HCT116 (cell line): ENCODE results near the gene EMX1. TPM values are rescaled to one million over a fixed set of nuclear protein-coding genes. Genes with fewer than 3 reads are reported as not detected.

Experiments used
- ATAC-seq: fragments of 200-7000 bp; cut with Tn5 transposase; 2 replicates; pipeline ENCODE4 v1.9.1; 2020; ENCODE audit warnings: mild to moderate bottlenecking, moderate library complexity
- BruUV-seq: library from RNA; stranded (reverse); fragments of 400-500 nt; replicated peaks from 2 replicates; lab custom pipeline; 2021; lab: Mats Ljungman, UMichigan
- CTCF ChIA-PET: fragments of 300-600 bp; sonication (Branson Sonifier 250); formaldehyde crosslinking; loops from one replicate; lab custom pipeline; 2021; ENCODE audit warnings: antibody characterized with exemption; lab: Charles Lee
- POLR2A ChIA-PET: fragments of 300-600, 350-600 bp; sonication (Branson Sonifier 250); formaldehyde crosslinking; loops from one replicate; lab custom pipeline; 2021; ENCODE audit warnings: antibody characterized with exemption; lab: Charles Lee
- RAD21 ChIA-PET, 2 experiments: fragments of 300-600 bp; sonication (Branson Sonifier 250); formaldehyde crosslinking; loops; one replicate each; lab custom pipeline; 2023; ENCODE audit warnings: low total read pairs in 2 of 2; ENCODE audit not compliant: uncharacterized antibody in 2 of 2, unreplicated experiment in 2 of 2, low non-redundant PET in 1 of 2; lab: Charles Lee
- DNase-seq: peaks from one replicate; pipeline ENCODE4 v3.0.0-alpha.2; 2010; ENCODE audit warnings: low read depth, low spot score
- H2AFZ ChIP-seq: fragments of 200-600 bp; shearing (Covaris generic), sonication (generic); 2 replicates; pipeline ENCODE4 v1.6.1; 2017; ENCODE audit warnings: low read depth, mixed run types, mixed read lengths, antibody characterized with exemption, low read length; ENCODE audit not compliant: poor library complexity, severe bottlenecking
- H3K27ac ChIP-seq: 2 replicates; pipeline ENCODE4 v1.5.1; 2012; ENCODE audit warnings: low read depth, low read length
- H3K27me3 ChIP-seq: fragments of 200-600 bp; sonication (generic); 2 replicates; pipeline ENCODE4 v1.6.1; 2016; ENCODE audit warnings: mixed run types, low read length, mixed read lengths; ENCODE audit not compliant: insufficient read depth
- H3K36me3 ChIP-seq, 2 experiments: fragments of 200-500 bp in 1 of 2; fragments of 200-600 bp in 1 of 2; sonication (Bioruptor generic) in 1 of 2; sonication (generic) in 1 of 2; 2 replicates each; pipeline versions ENCODE4 v1.5.1 to v1.6.1; 2014 to 2016; ENCODE audit warnings: low read length in 2 of 2, inconsistent platforms in 1 of 2, mixed read lengths in 1 of 2, mixed run types in 1 of 2; ENCODE audit not compliant: insufficient read depth in 2 of 2, control insufficient read depth in 1 of 2
- H3K4me1 ChIP-seq, 2 experiments: fragments of 200-600 bp in 1 of 2; sonication (generic) in 1 of 2; 2 replicates each; pipeline versions ENCODE4 v1.5.1 to v1.6.1; 2012 to 2017; ENCODE audit warnings: low read length in 2 of 2, inconsistent platforms in 1 of 2, mild to moderate bottlenecking in 1 of 2, mixed read lengths in 1 of 2, mixed run types in 1 of 2, moderate library complexity in 1 of 2; ENCODE audit not compliant: insufficient read depth in 2 of 2, control insufficient read depth in 1 of 2
- H3K4me2 ChIP-seq: fragments of 200-600 bp; sonication (generic); 2 replicates; pipeline ENCODE4 v1.6.1; 2017; ENCODE audit warnings: mixed run types, low read length, mixed read lengths
- H3K4me3 ChIP-seq, 2 experiments: fragments of 200-600 bp in 1 of 2; sonication (generic) in 1 of 2; replicated peaks in 1 of 2; 2 replicates each; pipeline ENCODE4 v1.5.1; 2011 to 2016; ENCODE audit warnings: low read length in 2 of 2, control low read depth in 1 of 2, low read depth in 1 of 2, mild to moderate bottlenecking in 1 of 2, mixed read lengths in 1 of 2, mixed run types in 1 of 2
- H3K79me2 ChIP-seq: fragments of 200-600 bp; sonication (generic); 2 replicates; pipeline ENCODE4 v1.6.1; 2017; ENCODE audit warnings: mild to moderate bottlenecking, mixed run types, low read length, moderate library complexity, mixed read lengths; ENCODE audit not compliant: insufficient read depth
- H3K9ac ChIP-seq: fragments of 200-600 bp; sonication (generic); 2 replicates; pipeline ENCODE4 v1.6.1; 2016; ENCODE audit warnings: low read length, mixed read lengths
- H3K9me2 ChIP-seq: fragments of 200-600 bp; sonication (generic), shearing (Covaris generic); 2 replicates; pipeline ENCODE4 v1.6.1; 2017; ENCODE audit warnings: mixed run types, mild to moderate bottlenecking, moderate library complexity; ENCODE audit not compliant: insufficient read depth
- H3K9me3 ChIP-seq, 2 experiments: fragments of 200-500 bp in 1 of 2; fragments of 200-600 bp in 1 of 2; sonication (Bioruptor generic) in 1 of 2; sonication (generic) in 1 of 2; 2 replicates each; pipeline ENCODE4 v1.6.1; 2014 to 2017; ENCODE audit warnings: low read length in 2 of 2, mixed read lengths in 2 of 2, inconsistent platforms in 1 of 2, low read depth in 1 of 2, mild to moderate bottlenecking in 1 of 2, mixed run types in 1 of 2, moderate library complexity in 1 of 2; ENCODE audit not compliant: control insufficient read depth in 1 of 2, insufficient read depth in 1 of 2
- H4K20me1 ChIP-seq: fragments of 200-600 bp; sonication (generic), shearing (Covaris generic); 2 replicates; pipeline ENCODE4 v1.6.1; 2017; ENCODE audit warnings: mixed run types, mild to moderate bottlenecking, moderate library complexity; ENCODE audit not compliant: insufficient read depth
- ATF3 ChIP-seq: IDR thresholded peaks from 2 replicates; pipeline ENCODE4 v1.6.1; 2012
- CBX3 ChIP-seq: IDR thresholded peaks from 2 replicates; pipeline ENCODE4 v1.6.1; 2012; ENCODE audit warnings: low read depth
- JUND ChIP-seq: IDR thresholded peaks from 2 replicates; pipeline ENCODE4 v1.6.1; 2012
- MAX ChIP-seq: IDR thresholded peaks from 2 replicates; pipeline ENCODE4 v1.6.1; 2012
- POLR2A ChIP-seq: IDR thresholded peaks from 2 replicates; pipeline ENCODE4 v1.7.0; 2011; ENCODE audit warnings: borderline replicate concordance; ENCODE audit not compliant: insufficient read depth, insufficient read length; ENCODE audit errors: extremely low read depth
- SIN3A ChIP-seq: IDR thresholded peaks from 2 replicates; pipeline ENCODE4 v1.6.1; 2012; ENCODE audit warnings: low read depth
- SP1 ChIP-seq: IDR thresholded peaks from 2 replicates; pipeline ENCODE4 v1.6.1; 2012; ENCODE audit warnings: low read depth
- YY1 ChIP-seq: IDR thresholded peaks from 2 replicates; pipeline ENCODE4 v1.6.1; 2011; ENCODE audit warnings: low read length, low read depth, moderate library complexity, mild to moderate bottlenecking; ENCODE audit not compliant: insufficient replicate concordance; ENCODE audit errors: extremely low read depth
- ZBTB33 ChIP-seq: IDR thresholded peaks from 2 replicates; pipeline ENCODE4 v1.6.1; 2011; ENCODE audit warnings: mild to moderate bottlenecking, low read length, moderate library complexity; ENCODE audit not compliant: insufficient replicate concordance; ENCODE audit errors: extremely low read depth
- ZFX ChIP-seq: fragments of 450-650 bp; IDR thresholded peaks from 2 replicates; pipeline ENCODE4 v1.6.1; 2017
- intact Hi-C: fragments of 100-400 bp; cut with micrococcal nuclease; formaldehyde crosslinking; loops from 2 replicates; pipeline ENCODE4 v1.10.0; 2022
- total RNA-seq: library from RNA; stranded (reverse); gene quantifications from one replicate; pipeline ENCODE4 v1.2.1, GENCODE V29; 2021; ENCODE audit not compliant: unreplicated experiment

EMX1 gene
- total RNA-seq, 1 experiment from 2014 or later: 3.1 TPM

GRCh38 chr2:72926811-72927465 lies 9.6 kb downstream of the EMX1 start:
- POLR2A ChIA-PET: no interaction called here
- Histone ChIP-seq H3K9ac (no peak overlapping the region), H3K4me3 (no peak overlapping the region), H3K9me3 (no peaks in the 10 kb centered on the region), H3K4me2 (no peak overlapping the region), H3K27ac (no peak overlapping the region), H4K20me1 (no peaks in the 10 kb centered on the region), H3K9me2 (no peaks in the 10 kb centered on the region), H3K36me3 (no peaks in the 10 kb centered on the region), H3K79me2 (no peaks in the 10 kb centered on the region), H2AFZ (no peak overlapping the region), H3K4me1 (peaks cover 2 to 12% of the 10 kb centered on the region in 2 experiments; a peak in 2 of 4 replicates), H3K27me3 (no peaks in the 10 kb centered on the region)
- intact Hi-C loops: no loop called here
- BruUV-seq: no TSS peak
- no peak for DNase-seq
- ATAC-seq: no peak
- CTCF ChIA-PET: interaction anchor here (1.0 to 1.8 kb wide), 3 partner anchors 8 to 250 kb away, joined by 4 to 5 read pairs (median 5); no protein-coding TSS in a partner anchor
- TF ChIP-seq CBX3 (no peak), YY1 (no peak), SIN3A (no peak), ATF3 (no peak), JUND (no peak), POLR2A (no peak), ZFX (no peak), MAX (no peak), SP1 (no peak), ZBTB33 (no peak)
- RAD21 ChIA-PET: no interaction called here
